ENCODE data around the gene ULBP2. TPM values are rescaled to one million over a fixed set of nuclear protein-coding genes. Genes with fewer than 3 reads are reported as not detected.
"Not testable (repeated sequence)": the region's sequence is repeated elsewhere in the genome, so short reads cannot be mapped to it uniquely, and the experiment has no call there.

ULBP2 gene
- total RNA-seq, 3 donors from 2014 or later (not counting 1 experiment from before 2014, with no cell fraction given): 0.98 to 2.4 (median 2.4) TPM

DNA sequence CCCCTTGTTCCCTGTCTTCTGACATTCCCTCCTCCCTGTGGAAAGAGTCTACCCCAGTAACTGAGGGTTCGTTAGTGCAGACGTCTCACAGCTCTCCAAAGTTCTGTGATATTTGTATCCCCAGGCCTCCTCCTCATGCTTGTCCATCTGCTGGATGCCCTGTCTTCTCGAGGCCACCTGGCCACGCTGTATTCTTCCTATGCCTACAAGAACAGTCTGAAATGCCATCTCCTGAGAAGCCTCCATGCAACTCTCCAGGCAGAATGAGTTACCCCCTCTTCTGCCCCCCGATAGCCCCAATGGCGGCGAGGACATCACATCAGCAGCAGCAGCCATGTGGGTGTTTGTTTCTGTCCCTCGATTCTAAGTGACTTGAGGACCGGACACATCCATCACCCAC, 9.3 kb downstream of the ULBP2 start:
- 80% methylated on average over 7 of the region's 9 CpGs for WGBS (ENCODE audit: insufficient coverage)
- no peaks in the 10 kb centered on the region for H3K9me3 ChIP-seq (ENCODE audit: control insufficient read depth, insufficient read depth, low read length)
- TF ChIP-seq, protein P1, sequence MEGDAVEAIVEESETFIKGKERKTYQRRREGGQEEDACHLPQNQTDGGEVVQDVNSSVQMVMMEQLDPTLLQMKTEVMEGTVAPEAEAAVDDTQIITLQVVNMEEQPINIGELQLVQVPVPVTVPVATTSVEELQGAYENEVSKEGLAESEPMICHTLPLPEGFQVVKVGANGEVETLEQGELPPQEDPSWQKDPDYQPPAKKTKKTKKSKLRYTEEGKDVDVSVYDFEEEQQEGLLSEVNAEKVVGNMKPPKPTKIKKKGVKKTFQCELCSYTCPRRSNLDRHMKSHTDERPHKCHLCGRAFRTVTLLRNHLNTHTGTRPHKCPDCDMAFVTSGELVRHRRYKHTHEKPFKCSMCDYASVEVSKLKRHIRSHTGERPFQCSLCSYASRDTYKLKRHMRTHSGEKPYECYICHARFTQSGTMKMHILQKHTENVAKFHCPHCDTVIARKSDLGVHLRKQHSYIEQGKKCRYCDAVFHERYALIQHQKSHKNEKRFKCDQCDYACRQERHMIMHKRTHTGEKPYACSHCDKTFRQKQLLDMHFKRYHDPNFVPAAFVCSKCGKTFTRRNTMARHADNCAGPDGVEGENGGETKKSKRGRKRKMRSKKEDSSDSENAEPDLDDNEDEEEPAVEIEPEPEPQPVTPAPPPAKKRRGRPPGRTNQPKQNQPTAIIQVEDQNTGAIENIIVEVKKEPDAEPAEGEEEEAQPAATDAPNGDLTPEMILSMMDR (IDR thresholded peaks at IDR 0.05): no peak
- DNase-seq (no peak), ATAC-seq (no peak)
- Mint-ChIP-seq H3K4me1 (peaks cover 8 to 11% of the 10 kb centered on the region in 2 donors), H3K4me3 (no peak overlapping the region), H3K27ac (no peak overlapping the region), H3K36me3 (no peaks in the 10 kb centered on the region), H3K27me3 (ENCODE audit: low read depth in 2 of 2) (peaks cover 54 to 55% of the 10 kb centered on the region in 2 donors), H3K9me3 (no peaks in the 10 kb centered on the region)
- no peak overlapping the region for H3K4me3 ChIP-seq (ENCODE audit: low read length)
- peaks cover 16% of the 10 kb centered on the region for H3K4me1 ChIP-seq (ENCODE audit: control insufficient read depth, insufficient read depth, low read length)
- no peaks in the 10 kb centered on the region for H3K36me3 ChIP-seq (ENCODE audit: control insufficient read depth, insufficient read depth, low read length)
- H3K27me3 ChIP-seq (ENCODE audit: control insufficient read depth, insufficient read depth, low read length): peaks cover 22% of the 10 kb centered on the region
- no peak overlapping the region for H3K27ac ChIP-seq (ENCODE audit: low read length)
- intact Hi-C loops (cut with micrococcal nuclease): no loop called here

DNA sequence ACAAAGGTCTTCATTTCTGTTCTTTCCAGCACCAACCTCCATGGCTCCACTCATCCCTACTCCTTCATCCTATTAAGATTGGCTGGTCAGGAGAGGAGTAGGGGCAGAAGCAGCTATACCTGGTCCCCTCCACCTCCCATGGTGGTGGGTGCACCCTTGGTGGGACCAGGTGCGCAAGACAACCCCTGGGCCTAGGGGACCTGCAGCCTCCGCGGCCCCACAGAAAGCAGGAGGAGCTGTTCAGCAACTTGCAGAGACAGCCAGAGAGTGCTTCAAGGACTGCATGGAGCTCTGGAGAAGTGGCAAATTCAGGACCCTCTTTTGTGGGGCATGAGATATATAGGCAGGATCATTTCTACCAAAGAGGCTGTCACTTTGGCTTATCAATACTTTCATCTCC, 9.8 kb downstream of the ULBP2 start:
- Histone ChIP-seq H3K27me3 (ENCODE audit: control insufficient read depth, insufficient read depth, low read length) (peaks cover 25% of the 10 kb centered on the region), H3K36me3 (ENCODE audit: control insufficient read depth, insufficient read depth, low read length) (no peaks in the 10 kb centered on the region), H3K4me1 (ENCODE audit: control insufficient read depth, insufficient read depth, low read length) (peaks cover 16% of the 10 kb centered on the region), H3K4me3 (ENCODE audit: low read length) (no peak overlapping the region), H3K27ac (ENCODE audit: low read length) (no peak overlapping the region), H3K9me3 (ENCODE audit: control insufficient read depth, insufficient read depth, low read length) (no peaks in the 10 kb centered on the region)
- TF ChIP-seq, protein P1 (IDR thresholded peaks at IDR 0.05): no peak
- intact Hi-C loops (cut with micrococcal nuclease): no loop called here
- Mint-ChIP-seq H3K4me1 (peaks cover 8 to 11% of the 10 kb centered on the region in 2 donors), H3K27ac (no peak overlapping the region), H3K4me3 (no peak overlapping the region), H3K36me3 (no peaks in the 10 kb centered on the region), H3K9me3 (no peaks in the 10 kb centered on the region), H3K27me3 (ENCODE audit: low read depth in 2 of 2) (peaks cover 58 to 59% of the 10 kb centered on the region in 2 donors)
- no peak for ATAC-seq
- WGBS (ENCODE audit: insufficient coverage): 70% methylated on average over 3 of the region's 3 CpGs
- DNase-seq: no peak

DNA sequence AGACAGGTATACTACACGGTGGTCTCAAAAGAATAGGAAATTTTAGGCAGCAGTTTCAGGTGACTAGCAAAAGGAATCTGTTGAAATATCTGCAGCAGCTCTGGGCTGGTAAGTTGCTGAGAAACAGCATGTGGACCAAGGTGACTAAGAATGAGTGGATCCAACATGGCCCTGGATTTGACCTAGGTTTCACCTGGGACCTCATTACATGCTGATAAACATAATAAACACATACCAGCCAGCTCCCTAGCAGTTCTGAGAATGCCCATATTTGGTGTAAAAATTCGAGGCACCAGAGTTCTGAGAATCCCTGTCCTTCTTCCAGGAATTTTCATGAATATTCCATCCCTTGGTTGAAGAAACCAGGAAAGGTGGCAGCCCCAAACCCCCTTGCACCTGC, 11.6 kb downstream of the ULBP2 start:
- H3K36me3 Mint-ChIP-seq: not testable (repeated sequence)

DNA sequence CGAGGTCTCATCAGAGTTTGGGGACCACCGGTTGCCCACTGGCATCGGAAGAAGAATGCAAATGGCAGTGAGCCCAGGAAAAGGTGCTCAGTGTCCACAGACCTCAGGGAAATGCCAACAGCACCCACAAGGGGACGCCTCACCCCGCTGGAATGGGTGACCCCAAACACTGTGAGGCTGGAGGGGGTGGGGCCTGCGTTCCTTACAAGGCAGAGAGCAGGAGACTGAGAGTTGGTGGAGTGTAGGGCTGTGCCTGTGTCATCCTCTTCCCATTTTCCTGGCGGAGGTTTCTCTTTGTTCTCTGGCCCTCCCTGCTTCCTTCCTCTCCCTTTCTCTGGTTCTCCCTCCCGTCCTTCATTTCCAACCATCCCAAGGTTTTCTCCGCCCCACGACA, 12.1 kb downstream of the ULBP2 start:
- WGBS (ENCODE audit: insufficient coverage): 0% methylated on average over 1 of the region's 10 CpGs

More for the DNA sequence above, 11.6 kb downstream of the ULBP2 start:
- ATAC-seq; H3K4me3 ChIP-seq (ENCODE audit: low read length); H3K9me3 Mint-ChIP-seq; H3K27ac Mint-ChIP-seq; H3K27ac ChIP-seq (ENCODE audit: low read length); H3K9me3 ChIP-seq (ENCODE audit: control insufficient read depth, insufficient read depth, low read length); DNase-seq; H3K4me3 Mint-ChIP-seq; intact Hi-C loops (cut with micrococcal nuclease); H3K36me3 ChIP-seq (ENCODE audit: control insufficient read depth, insufficient read depth, low read length): not testable (repeated sequence)
- Mint-ChIP-seq H3K27me3 (ENCODE audit: low read depth in 2 of 2) (peaks cover 57 to 66% of the 10 kb centered on the region in 2 donors), H3K4me1 (peaks cover 8 to 11% of the 10 kb centered on the region in 2 donors)
- Histone ChIP-seq H3K27me3 (ENCODE audit: control insufficient read depth, insufficient read depth, low read length) (peaks cover 38% of the 10 kb centered on the region), H3K4me1 (ENCODE audit: control insufficient read depth, insufficient read depth, low read length) (peaks cover 16% of the 10 kb centered on the region)
- 36% methylated on average over 2 of the region's 2 CpGs for WGBS (ENCODE audit: insufficient coverage)

DNA sequence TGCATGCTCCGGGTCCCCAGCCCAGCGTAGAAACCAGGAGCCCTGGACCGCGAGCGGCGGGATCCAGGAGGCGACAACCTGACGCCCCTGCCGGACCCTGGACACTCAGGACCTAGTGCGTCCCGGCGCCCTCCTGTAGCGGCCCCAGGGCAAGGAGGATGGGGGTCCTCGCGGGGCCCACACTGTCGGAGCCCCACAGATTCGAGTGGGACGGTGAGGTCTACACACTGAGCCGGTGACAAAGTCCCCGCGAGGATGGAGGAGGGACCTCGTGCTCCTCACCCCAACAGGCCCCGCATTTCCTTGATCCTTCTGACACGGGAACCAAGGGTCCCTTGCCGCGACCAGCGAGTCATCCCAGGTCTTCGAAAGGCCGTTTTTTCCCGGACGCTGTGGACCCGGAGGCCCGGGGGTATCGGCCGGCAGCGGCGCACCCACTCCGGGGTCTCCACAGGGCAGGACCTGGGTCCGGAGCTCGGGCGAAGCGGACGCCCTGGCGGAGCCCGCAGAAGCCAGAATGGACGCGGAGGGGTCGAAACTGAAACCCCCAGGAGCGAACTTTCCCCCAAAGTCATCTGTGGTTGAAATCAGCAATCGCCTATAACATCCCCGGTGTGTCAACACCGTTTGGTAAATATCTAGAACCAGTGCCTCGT, 12.6 kb downstream of the ULBP2 start:
- H3K9me3 ChIP-seq (ENCODE audit: control insufficient read depth, insufficient read depth, low read length); H3K27ac ChIP-seq (ENCODE audit: low read length); H3K4me3 Mint-ChIP-seq; H3K9me3 Mint-ChIP-seq; H3K36me3 ChIP-seq (ENCODE audit: control insufficient read depth, insufficient read depth, low read length); H3K27ac Mint-ChIP-seq; H3K36me3 Mint-ChIP-seq; intact Hi-C loops (cut with micrococcal nuclease); H3K4me3 ChIP-seq (ENCODE audit: low read length): not testable (repeated sequence)
- Mint-ChIP-seq H3K4me1 (peaks cover 8 to 11% of the 10 kb centered on the region in 2 donors), H3K27me3 (ENCODE audit: low read depth in 2 of 2) (peaks cover 63 to 69% of the 10 kb centered on the region in 2 donors)
- Histone ChIP-seq H3K4me1 (ENCODE audit: control insufficient read depth, insufficient read depth, low read length) (peaks cover 16% of the 10 kb centered on the region), H3K27me3 (ENCODE audit: control insufficient read depth, insufficient read depth, low read length) (peaks cover 36% of the 10 kb centered on the region)
- DNase-seq (peak in 1 of 2 donors; percentile 30), ATAC-seq (peak in 2 of 3 donors; percentile 32 to 38)
- 4% methylated on average over 35 of the region's 53 CpGs for WGBS (ENCODE audit: insufficient coverage)

More for the DNA sequence above, 12.1 kb downstream of the ULBP2 start:
- H3K4me3 ChIP-seq (ENCODE audit: low read length); DNase-seq; H3K9me3 ChIP-seq (ENCODE audit: control insufficient read depth, insufficient read depth, low read length); H3K27ac Mint-ChIP-seq; H3K4me3 Mint-ChIP-seq; H3K36me3 ChIP-seq (ENCODE audit: control insufficient read depth, insufficient read depth, low read length); H3K36me3 Mint-ChIP-seq; H3K9me3 Mint-ChIP-seq; intact Hi-C loops (cut with micrococcal nuclease); H3K27ac ChIP-seq (ENCODE audit: low read length): not testable (repeated sequence)
- Histone ChIP-seq H3K27me3 (ENCODE audit: control insufficient read depth, insufficient read depth, low read length) (peaks cover 38% of the 10 kb centered on the region), H3K4me1 (ENCODE audit: control insufficient read depth, insufficient read depth, low read length) (peaks cover 16% of the 10 kb centered on the region)
- Mint-ChIP-seq H3K27me3 (ENCODE audit: low read depth in 2 of 2) (peaks cover 60 to 69% of the 10 kb centered on the region in 2 donors), H3K4me1 (peaks cover 8 to 11% of the 10 kb centered on the region in 2 donors)
- ATAC-seq: peak; percentile 72 to 90 (median 90)

DNA sequence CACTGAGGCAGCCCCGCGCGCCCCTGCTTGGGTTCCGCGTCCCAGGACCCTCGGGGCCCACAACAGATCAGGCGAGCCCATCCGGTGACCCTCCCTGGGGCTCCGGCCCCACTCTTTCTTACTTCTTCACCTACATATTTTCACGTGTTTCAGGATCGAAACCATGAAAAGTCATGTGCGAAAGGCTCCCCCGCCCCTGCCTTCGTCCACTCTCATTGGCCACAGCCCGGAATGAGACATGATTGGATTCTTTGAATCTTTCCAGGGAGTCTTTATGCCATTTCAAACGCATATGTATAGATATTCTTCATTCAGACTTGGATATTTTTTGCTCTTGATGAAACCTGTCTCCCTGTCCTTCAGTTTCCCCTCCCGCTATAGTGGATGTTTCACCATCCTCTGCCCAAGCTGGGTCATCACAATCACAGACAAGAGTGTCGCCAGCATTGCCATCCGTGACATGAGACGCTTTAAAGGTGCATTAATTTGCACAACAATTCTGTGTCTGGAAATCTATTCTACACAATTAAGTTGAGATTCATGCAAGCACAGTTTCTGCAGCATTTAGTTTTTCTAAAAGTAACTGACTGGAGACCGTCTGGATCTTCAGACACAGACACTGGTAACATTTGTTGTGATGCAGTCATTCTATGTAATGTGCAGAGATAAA, 13.3 kb downstream of the ULBP2 start:
- Histone ChIP-seq H3K4me1 (ENCODE audit: control insufficient read depth, insufficient read depth, low read length) (peaks cover 16% of the 10 kb centered on the region), H3K27me3 (ENCODE audit: control insufficient read depth, insufficient read depth, low read length) (peaks cover 35% of the 10 kb centered on the region)
- H3K27ac Mint-ChIP-seq; H3K36me3 ChIP-seq (ENCODE audit: control insufficient read depth, insufficient read depth, low read length); ATAC-seq; intact Hi-C loops (cut with micrococcal nuclease); H3K4me3 ChIP-seq (ENCODE audit: low read length); H3K9me3 ChIP-seq (ENCODE audit: control insufficient read depth, insufficient read depth, low read length); H3K9me3 Mint-ChIP-seq; H3K36me3 Mint-ChIP-seq; H3K27ac ChIP-seq (ENCODE audit: low read length): not testable (repeated sequence)
- 15% methylated on average over 10 of the region's 21 CpGs for WGBS (ENCODE audit: insufficient coverage)
- Mint-ChIP-seq H3K4me3 (peak overlapping the region; percentile 48), H3K27me3 (ENCODE audit: low read depth in 2 of 2) (peaks cover 59 to 69% of the 10 kb centered on the region in 2 donors), H3K4me1 (peaks cover 8 to 11% of the 10 kb centered on the region in 2 donors)
- DNase-seq: peak in 1 of 2 donors; percentile 3
